ENCODE data around the gene PAQR4.

GRCh38 chr16:2968738-2969544 lies at the start of gene PAQR4:
- TF ChIP-seq, protein P1, sequence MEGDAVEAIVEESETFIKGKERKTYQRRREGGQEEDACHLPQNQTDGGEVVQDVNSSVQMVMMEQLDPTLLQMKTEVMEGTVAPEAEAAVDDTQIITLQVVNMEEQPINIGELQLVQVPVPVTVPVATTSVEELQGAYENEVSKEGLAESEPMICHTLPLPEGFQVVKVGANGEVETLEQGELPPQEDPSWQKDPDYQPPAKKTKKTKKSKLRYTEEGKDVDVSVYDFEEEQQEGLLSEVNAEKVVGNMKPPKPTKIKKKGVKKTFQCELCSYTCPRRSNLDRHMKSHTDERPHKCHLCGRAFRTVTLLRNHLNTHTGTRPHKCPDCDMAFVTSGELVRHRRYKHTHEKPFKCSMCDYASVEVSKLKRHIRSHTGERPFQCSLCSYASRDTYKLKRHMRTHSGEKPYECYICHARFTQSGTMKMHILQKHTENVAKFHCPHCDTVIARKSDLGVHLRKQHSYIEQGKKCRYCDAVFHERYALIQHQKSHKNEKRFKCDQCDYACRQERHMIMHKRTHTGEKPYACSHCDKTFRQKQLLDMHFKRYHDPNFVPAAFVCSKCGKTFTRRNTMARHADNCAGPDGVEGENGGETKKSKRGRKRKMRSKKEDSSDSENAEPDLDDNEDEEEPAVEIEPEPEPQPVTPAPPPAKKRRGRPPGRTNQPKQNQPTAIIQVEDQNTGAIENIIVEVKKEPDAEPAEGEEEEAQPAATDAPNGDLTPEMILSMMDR (IDR thresholded peaks at IDR 0.05): peak in 2 of 6 experiments; percentile 3 to 8
- peak in 1 of 4 donors; percentile 35 for TF ChIP-seq POLR2A (IDR thresholded peaks at IDR 0.05)

Data from esophagus squamous epithelium (tissue), 4 donors.